NK-92 (cell line): ENCODE measurements around the gene DCT.

Source experiments
- DNase-seq: peaks from one replicate; lab custom pipeline; 2025; ENCODE audit not compliant: unreplicated experiment; lab: John Stamatoyannopoulos, UW

Gene DCT

DNA sequence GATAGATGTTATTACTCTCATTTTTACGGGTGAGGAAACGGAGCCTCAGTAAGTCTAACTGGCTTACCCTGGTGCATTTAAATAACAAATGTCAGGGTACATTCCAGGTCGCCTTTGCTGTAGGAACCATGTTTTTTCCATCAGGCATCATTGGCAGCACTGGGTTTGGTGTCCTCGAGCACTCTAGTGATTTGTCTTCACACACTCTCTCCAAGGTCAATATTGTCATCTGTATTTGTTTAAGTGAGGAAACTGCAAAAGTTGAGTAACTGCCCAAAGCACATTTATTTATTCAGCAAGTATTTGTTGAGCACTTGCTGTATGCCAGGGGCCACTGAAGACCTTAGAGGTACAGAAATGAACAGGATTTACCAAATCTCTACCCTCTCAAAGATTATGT, 78.6 kb downstream of the DCT start:
- DNase-seq: no peak

GRCh38 chr13:94399812-94400211, 79.7 kb downstream of the DCT start:
- DNase-seq: no peak

- no peak for DNase-seq
Measured at GRCh38 chr13:94395860-94396259, 83.6 kb downstream of the DCT start.

- DNase-seq: no peak
Measured at GRCh38 chr13:94394723-94395122, 84.8 kb downstream of the DCT start.

GRCh38 chr13:94390881-94391280, 88.6 kb downstream of the DCT start:
- no peak for DNase-seq

- no peak for DNase-seq
Measured at GRCh38 chr13:94389604-94390351, 89.7 kb downstream of the DCT start.

GRCh38 chr13:94387047-94387446, 92.4 kb downstream of the DCT start:
- no peak for DNase-seq
